Progenitor cell of endocrine pancreas (in vitro differentiated cells): ENCODE results near the gene OR2V2. TPM values are rescaled to one million over a fixed set of nuclear protein-coding genes. Genes with fewer than 3 reads are reported as not detected.
A peak's percentile ranks its signal among the peaks of the same experiment; 100 is the strongest.

Source experiments
- DNase-seq: peaks from one replicate; pipeline ENCODE4 v3.0.0; 2021; ENCODE audit warnings: low spot score; ENCODE audit not compliant: unreplicated experiment
- H3K27ac Mint-ChIP-seq: 2 replicates; pipeline ENCODE4 v1.8.0; 2021; ENCODE audit warnings: mild to moderate bottlenecking, moderate library complexity, mixed read lengths
- H3K27me3 Mint-ChIP-seq: 2 replicates; pipeline ENCODE4 v1.8.0; 2021; ENCODE audit warnings: mixed read lengths
- H3K36me3 Mint-ChIP-seq: 2 replicates; pipeline ENCODE4 v1.8.0; 2022; ENCODE audit warnings: mixed read lengths; ENCODE audit not compliant: insufficient read depth
- H3K4me1 Mint-ChIP-seq: 2 replicates; pipeline ENCODE4 v1.8.0; 2021; ENCODE audit warnings: low read depth, mixed read lengths
- H3K4me3 Mint-ChIP-seq: 2 replicates; pipeline ENCODE4 v1.8.0; 2021; ENCODE audit warnings: low read depth, mild to moderate bottlenecking, moderate library complexity, mixed read lengths
- H3K9me3 Mint-ChIP-seq: 2 replicates; pipeline ENCODE4 v1.8.0; 2021; ENCODE audit warnings: low read depth, mixed read lengths
- total RNA-seq: library from RNA; stranded (reverse); gene quantifications from 2 replicates; pipeline ENCODE4 v1.2.1, GENCODE V29; 2021
- TF ChIP-seq, protein P1 (sequence below): fragments of 200-600 bp; sonication (generic); IDR thresholded peaks from one replicate; pipeline ENCODE4 v1.5.0; 2021; ENCODE audit warnings: antibody characterized with exemption, mild to moderate bottlenecking; ENCODE audit not compliant: unreplicated experiment

The OR2V2 gene
- total RNA-seq, 1 donor from 2014 or later, result not detected

DNA sequence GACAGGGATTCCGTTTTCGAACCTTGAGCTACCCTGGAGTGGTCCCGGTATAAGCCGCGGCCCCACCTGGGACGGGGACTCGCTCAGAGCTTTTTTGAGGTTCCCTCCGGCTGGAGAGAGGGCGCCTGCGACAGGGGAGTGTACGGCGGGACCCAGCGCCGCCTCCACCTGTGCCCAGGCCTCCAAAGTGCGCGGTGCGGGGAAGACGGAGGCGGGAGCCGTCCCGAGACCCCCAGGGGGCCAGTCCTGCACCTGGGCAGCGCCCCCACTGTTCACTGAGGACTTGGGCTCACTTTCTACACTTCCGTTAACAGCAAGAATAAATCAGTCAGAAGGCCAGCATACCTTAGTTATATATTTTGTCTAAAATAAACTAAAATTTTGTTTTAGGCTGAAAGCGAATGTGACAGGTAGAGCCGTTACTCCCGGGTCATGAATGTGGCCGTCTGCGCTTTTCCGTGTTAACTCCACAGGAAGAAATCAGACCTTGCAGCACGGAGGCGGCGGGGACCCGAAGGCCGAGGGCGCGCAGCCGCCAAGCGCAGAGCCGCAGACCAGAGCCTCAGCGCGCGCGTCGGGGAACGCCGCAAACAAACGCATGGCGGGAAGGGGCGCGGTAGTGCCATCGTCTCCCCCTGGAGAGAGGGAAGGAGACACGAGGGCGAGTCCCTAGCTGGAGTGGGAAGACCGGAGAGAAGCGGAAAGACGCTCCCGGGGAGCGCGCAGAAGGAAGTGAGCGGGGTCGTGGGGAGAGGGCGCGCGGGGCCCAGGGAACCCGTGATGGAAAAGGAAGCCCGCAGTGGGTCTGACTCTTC is 43.5 kb downstream of the OR2V2 start:
- peaks cover 1% of the 10 kb centered on the region for H3K36me3 Mint-ChIP-seq

DNA sequence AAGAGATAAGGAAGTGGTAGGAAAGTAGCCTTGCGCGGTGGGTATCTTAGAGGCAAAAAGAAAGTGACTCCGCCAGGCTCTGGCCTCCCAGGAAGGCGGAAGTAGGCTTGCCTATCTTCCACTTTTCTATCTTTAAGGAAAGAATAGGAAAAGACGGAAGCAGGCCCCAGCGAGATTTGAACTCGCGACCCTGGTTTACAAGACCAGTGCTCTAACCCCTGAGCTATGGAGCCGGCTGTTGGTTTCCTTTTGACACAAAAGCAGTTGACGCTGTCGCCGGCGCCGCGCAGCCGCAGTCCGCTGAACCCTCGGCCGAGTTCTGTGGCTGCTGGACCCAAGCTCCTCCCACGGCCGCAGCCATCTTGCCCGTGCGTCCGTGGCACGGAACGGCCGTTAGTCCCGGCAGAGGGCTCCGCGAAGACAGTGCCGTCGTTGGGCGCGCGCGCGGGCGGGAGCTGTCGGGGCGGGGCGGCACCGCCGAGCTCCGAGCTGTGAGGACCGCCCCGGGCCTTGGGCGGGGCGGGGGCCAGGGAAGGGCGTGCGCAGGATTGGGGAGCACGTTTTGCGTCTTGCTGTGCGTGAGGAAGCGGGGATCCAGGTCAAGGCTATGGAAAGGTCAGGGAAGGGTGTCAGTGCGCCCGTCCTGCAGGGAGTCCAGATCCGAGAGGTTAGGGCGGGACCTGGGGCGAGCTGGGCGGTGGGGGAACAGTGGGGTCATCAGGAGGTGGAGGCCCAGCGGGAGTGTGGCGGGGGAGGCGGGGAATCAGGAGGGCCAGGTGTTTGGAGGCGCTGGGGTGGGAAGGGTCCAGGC is 44.3 kb downstream of the OR2V2 start:
- Mint-ChIP-seq H3K4me1 (peaks cover 8% of the 10 kb centered on the region), H3K27me3 (peaks cover 15% of the 10 kb centered on the region), H3K27ac (peak overlapping the region; percentile 99), H3K36me3 (peaks cover 1% of the 10 kb centered on the region), H3K4me3 (peak overlapping the region; percentile 87), H3K9me3 (no peaks in the 10 kb centered on the region)
- DNase-seq, result peak; percentile 97
- TF ChIP-seq, protein P1, sequence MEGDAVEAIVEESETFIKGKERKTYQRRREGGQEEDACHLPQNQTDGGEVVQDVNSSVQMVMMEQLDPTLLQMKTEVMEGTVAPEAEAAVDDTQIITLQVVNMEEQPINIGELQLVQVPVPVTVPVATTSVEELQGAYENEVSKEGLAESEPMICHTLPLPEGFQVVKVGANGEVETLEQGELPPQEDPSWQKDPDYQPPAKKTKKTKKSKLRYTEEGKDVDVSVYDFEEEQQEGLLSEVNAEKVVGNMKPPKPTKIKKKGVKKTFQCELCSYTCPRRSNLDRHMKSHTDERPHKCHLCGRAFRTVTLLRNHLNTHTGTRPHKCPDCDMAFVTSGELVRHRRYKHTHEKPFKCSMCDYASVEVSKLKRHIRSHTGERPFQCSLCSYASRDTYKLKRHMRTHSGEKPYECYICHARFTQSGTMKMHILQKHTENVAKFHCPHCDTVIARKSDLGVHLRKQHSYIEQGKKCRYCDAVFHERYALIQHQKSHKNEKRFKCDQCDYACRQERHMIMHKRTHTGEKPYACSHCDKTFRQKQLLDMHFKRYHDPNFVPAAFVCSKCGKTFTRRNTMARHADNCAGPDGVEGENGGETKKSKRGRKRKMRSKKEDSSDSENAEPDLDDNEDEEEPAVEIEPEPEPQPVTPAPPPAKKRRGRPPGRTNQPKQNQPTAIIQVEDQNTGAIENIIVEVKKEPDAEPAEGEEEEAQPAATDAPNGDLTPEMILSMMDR, result no peak

More for the DNA sequence above, 43.5 kb downstream of the OR2V2 start:
- Mint-ChIP-seq H3K27ac (peak overlapping the region; percentile 99), H3K9me3 (no peaks in the 10 kb centered on the region), H3K27me3 (peaks cover 15% of the 10 kb centered on the region), H3K4me1 (peaks cover 8% of the 10 kb centered on the region), H3K4me3 (peak overlapping the region; percentile 87)
- TF ChIP-seq, protein P1, result peak; percentile 49
- DNase-seq, result peak; percentile 43

DNA sequence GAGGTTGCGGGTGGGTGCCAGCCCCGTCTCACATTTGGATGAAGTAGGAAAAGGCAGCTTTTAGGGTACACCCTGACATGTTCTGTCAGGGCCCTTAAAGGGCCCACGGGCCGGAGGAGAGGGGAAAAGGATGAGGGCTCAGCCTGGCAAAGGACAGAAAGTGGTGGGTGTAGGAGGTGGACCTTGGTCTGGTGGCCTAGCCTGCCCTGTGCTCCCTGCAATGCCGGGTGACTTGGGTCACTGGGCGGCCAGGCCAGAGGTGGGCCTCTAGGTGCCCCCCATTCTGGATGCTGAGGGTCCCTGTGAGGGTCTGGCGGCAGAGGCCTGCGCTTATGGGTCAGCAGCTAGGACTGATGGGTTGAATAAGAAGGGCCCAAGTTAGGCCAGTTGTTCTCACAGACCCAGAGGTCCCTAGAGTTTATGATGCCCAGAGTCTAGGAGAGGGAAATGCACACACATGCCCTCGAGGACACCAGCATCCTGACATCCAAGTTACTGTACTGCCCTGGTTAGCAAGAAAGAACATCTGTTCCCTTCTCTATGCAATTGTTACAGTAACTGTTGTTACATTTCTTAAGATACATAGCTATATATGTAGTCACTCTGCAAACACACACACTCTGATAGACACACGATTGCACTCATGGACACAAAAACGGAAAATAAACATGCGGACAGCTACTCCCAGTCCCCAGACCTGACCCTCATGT is 45.1 kb downstream of the OR2V2 start:
- DNase-seq, result no peak
- H3K36me3 Mint-ChIP-seq, result peaks cover 1% of the 10 kb centered on the region
- TF ChIP-seq, protein P1, result no peak
- peak overlapping the region; percentile 87 for H3K4me3 Mint-ChIP-seq
- no peaks in the 10 kb centered on the region for H3K9me3 Mint-ChIP-seq
- H3K27me3 Mint-ChIP-seq, result peaks cover 19% of the 10 kb centered on the region
- peak overlapping the region; percentile 94 for H3K27ac Mint-ChIP-seq
- peaks cover 8% of the 10 kb centered on the region for H3K4me1 Mint-ChIP-seq

DNA sequence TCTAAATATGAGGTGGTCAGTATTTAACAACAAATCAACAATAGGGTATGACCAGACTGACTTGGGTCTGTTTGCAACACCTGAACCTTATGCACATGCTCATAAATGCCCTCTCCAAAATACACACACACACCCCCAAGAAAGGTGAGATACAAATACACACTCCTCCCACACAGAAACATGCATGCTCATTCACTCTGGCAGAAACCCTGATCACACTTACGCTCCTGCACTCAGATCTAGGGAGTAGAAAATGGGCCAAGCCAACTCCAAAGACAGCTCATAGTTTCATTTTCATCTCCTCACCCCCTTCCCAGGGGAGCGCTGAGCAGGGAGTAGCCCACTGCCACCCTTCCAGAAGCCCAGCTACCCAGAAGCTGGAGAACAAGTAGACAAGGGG is 46.3 kb downstream of the OR2V2 start:
- no peak overlapping the region for H3K27ac Mint-ChIP-seq
- H3K9me3 Mint-ChIP-seq, result no peaks in the 10 kb centered on the region
- H3K4me3 Mint-ChIP-seq, result peak overlapping the region; percentile 38
- no peak for DNase-seq
- TF ChIP-seq, protein P1, result no peak
- H3K36me3 Mint-ChIP-seq, result peaks cover 1% of the 10 kb centered on the region
- H3K27me3 Mint-ChIP-seq, result peaks cover 27% of the 10 kb centered on the region
- H3K4me1 Mint-ChIP-seq, result peaks cover 8% of the 10 kb centered on the region
